GM21367 (cell line): Measurements from ENCODE around the gene RPGRIP1L.
A peak's percentile ranks its signal among the peaks of the same experiment; 100 is the strongest.

ENCODE experiments used
- ATAC-seq: cut with Tn5 transposase; IDR thresholded peaks from one replicate; pipeline ENCODE4 v1.9.1; 2021; ENCODE audit not compliant: unreplicated experiment

The RPGRIP1L gene

GRCh38 chr16:53703590-53704444, at the start of gene RPGRIP1L, which contains the start of gene FTO:
Gene RPGRIP1L, minus strand, starts transcription at chr16:53703859. Its CDS starts 3,136 bp downstream, at chr16:53700723.
Gene FTO, plus strand, starts transcription at chr16:53704156.
- peak; percentile 97 for ATAC-seq

GRCh38 chr16:53753431-53753830, 49.8 kb upstream of the RPGRIP1L start:
- ATAC-seq, result no peak

GRCh38 chr16:53752560-53752959, 48.9 kb upstream of the RPGRIP1L start:
- no peak for ATAC-seq

DNA sequence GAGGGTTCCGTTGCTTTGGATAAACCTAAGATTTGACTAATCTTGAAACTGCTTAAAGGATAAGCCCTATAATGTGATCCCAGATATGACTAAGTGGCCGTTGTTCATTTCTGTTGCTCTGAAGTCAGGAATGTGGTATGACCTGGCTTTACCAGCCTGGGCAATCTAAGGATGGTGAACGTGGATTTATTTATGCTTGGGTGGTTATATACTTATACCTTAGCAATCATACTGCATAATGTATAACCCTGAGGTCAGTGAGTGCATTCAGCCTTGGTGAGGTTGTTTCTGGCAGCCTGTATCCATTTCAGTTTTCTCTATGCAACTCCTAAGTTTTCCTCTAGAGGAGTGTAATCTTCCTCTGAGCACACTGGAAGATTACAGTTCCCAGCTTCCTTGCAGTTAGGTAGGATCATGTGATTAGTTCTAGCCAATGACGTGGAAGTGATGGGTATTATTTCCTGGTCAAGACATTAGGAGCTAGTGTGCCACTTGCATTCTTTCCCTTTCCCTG, 42.2 kb upstream of the RPGRIP1L start:
- ATAC-seq, result no peak

- no peak for ATAC-seq
These were observed 41.4 kb upstream of the RPGRIP1L start for GRCh38 chr16:53745086-53745485.

DNA sequence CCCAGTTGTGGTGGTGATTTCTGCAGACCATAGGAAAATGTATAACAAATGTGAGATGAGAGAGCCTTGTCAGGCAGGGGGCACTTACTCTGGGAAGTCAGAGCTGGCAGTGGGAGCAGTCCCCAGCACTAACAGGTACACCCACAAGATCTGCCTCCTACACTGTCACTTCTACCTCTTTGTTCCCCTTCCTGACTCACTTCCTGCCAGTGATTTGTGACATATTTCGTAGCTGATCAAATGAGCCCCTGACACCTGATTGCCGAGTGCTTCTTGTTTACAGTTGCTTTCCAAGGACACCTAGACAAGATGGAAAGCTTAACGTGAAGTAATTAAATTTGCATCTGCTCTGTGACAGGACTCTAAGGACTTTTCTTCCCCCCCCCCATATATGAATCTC, 40.8 kb upstream of the RPGRIP1L start:
- ATAC-seq, result no peak

GRCh38 chr16:53743149-53743566, 39.5 kb upstream of the RPGRIP1L start:
- ATAC-seq, result no peak

- ATAC-seq, result no peak
These were observed 37.9 kb upstream of the RPGRIP1L start for GRCh38 chr16:53741546-53741945.

DNA sequence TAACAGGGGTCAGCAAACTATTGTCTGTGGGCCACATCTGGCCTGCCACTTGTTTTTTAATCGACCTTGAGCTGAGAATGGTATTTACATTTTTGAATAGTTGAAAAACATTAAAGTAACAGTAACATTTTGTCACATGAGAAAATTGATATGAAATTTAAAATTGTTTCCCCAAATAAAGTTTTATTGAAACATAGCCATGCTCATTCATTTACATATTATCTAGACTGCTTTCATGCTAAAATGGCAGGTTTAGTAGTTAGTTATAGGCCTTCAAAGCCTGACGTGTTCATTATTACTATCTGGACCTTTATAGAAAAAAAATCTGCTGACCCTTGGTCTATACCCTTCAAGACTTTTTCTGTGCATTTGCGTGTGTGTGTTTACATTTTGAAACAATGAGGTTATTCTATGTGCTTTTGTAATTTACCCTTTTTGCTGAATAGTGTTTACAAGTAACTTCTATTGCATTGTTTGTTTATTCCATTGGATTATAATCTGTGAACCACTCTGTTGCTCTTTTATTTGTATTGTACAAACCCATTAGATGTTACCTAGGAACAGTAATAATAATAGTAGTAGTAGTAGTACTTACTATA, 37.4 kb upstream of the RPGRIP1L start:
- no peak for ATAC-seq

- ATAC-seq, result no peak
These were observed 36.8 kb upstream of the RPGRIP1L start for GRCh38 chr16:53740476-53740875.

DNA sequence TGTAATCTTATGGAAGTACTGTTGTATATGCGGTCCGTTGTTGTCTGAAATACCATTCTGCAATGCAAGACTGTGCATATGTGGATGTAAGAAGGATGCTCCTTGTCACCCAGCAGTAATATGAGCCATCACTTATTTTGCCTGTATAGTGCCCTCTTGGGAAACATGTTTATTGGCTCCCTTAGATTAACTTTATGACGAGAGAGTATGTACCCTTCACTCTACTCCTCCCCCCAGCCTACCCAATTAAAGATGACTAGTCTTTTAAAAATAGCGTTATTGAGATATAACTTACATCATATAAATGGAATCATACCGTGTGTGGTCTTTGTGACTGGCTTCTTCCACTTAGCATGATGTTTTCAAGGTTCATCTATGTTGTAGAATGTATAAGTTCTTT, 33.9 kb upstream of the RPGRIP1L start:
- ATAC-seq, result no peak

DNA sequence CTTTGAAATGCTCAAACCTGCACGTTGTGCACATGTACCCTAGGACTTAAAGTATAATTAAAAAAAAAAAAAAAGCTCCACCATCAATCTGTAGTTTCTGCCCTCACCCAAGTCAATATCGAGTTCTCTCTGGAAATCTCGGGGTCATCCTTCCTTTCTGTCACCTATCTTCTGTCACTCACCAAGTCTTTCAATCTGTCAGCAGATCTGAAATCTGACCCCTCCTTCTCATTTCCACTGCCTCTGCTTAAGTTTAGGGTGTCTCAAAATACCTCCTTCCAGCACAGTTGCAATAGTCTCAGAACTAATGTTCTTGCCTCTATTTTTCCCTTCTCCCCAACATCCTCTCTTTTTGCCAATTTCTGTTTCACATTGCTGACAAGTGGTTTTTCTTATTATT, 32.6 kb upstream of the RPGRIP1L start:
- ATAC-seq, result no peak

- ATAC-seq, result no peak
These were observed 31.2 kb upstream of the RPGRIP1L start for GRCh38 chr16:53734908-53735307.

DNA sequence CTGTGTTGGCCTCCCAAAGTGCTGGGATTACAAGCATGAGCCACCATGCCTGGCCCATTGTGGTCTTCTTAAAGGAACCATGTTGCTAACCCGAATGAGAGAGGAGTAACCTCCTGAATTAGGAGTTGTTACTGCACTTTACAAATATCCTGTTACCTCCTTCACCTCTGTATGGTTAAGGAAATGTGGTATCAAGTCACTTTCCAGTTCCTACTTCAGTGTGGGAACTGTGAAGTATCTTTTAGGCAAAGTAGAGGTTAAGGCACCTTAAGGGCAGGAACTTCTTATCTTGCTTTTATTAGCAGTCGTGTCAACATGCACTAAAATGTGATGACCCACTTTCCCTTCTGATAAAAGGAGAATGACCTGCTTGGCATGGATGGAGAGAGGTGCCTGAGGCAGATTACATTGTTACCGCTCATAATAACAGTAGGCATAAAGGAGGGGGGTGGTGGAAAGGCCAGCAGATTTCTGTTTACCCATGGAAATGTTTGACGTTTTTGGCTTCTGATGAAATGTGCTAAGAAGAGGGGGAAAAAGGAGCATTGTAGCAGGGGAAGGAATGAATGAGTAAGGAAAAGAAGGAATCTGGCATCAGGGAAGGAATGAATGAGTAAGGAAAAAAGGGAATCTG, 28.8 kb upstream of the RPGRIP1L start:
- no peak for ATAC-seq

DNA sequence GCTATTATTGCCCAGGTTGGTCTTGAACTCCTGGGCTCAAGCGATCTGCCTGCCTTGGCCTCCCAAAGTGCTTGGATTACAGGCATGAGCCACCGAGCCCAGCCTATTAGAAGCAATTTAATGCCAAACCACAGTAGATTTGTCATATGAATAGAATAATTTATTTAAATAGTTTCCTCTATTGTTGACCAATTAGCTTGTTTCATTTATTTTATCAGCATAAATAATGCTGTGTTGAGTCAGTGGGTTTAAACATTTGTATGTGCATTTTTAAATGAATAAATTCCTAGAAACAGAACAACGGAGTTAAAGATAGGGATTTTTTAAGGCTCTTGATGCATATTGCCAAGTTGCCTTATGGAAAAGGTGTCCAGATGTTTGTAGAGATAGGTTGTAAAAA, 27.0 kb upstream of the RPGRIP1L start:
- ATAC-seq, result no peak

GRCh38 chr16:53726625-53727024, 23.0 kb upstream of the RPGRIP1L start:
- no peak for ATAC-seq

- ATAC-seq, result no peak
These were observed 17.4 kb upstream of the RPGRIP1L start for GRCh38 chr16:53721017-53721416.

GRCh38 chr16:53717577-53717976, 13.9 kb upstream of the RPGRIP1L start:
- no peak for ATAC-seq

- ATAC-seq, result no peak
These were observed 11.3 kb upstream of the RPGRIP1L start for GRCh38 chr16:53715023-53715384.

- no peak for ATAC-seq
These were observed 10.8 kb upstream of the RPGRIP1L start for GRCh38 chr16:53714205-53715022.
